HG03159 (cell line): ENCODE results near the gene MRPL19.

Experiments
- ATAC-seq: cut with Tn5 transposase; IDR thresholded peaks from one replicate; pipeline ENCODE4 v1.9.1; 2021; ENCODE audit warnings: mild to moderate bottlenecking, moderate library complexity; ENCODE audit not compliant: unreplicated experiment

MRPL19 gene

DNA sequence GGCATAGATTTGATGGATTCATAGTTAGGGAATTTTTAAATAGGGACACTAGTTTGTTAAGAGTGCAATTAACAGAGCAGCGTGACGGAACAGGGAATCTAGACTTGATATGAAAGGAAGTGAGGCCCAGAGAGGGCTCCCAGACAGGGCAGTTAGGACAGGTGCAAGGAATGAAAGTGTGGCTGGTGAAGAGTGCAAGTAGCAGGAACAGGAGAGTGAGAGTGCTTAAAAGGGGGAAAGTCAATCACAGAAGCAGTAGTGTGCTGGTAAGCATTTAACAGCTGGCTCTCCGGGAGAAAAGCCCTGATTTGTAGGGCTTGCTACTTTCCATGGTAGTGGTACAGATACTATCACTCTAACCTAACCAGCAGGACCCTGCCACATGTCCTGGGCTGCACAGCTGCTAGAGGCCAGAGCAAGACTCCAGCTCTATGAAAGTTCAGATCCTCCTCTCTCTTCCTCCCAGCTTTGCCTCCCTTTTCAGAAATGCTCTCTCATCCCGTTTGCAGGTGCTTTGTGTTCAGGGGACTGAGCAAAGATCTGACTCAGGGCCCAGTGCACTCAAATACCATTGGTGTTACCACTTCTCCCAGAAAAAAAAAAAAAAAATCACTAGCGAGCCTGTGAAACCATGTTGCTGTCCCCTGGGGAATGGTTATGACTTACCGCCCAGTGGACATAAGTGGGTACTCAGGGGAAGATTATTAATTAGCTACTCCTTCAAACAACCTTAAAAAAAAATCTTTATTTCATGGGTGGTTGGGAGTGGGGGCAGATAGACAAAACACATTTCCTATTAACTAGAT, 82.2 kb downstream of the MRPL19 start:
- no peak for ATAC-seq

DNA sequence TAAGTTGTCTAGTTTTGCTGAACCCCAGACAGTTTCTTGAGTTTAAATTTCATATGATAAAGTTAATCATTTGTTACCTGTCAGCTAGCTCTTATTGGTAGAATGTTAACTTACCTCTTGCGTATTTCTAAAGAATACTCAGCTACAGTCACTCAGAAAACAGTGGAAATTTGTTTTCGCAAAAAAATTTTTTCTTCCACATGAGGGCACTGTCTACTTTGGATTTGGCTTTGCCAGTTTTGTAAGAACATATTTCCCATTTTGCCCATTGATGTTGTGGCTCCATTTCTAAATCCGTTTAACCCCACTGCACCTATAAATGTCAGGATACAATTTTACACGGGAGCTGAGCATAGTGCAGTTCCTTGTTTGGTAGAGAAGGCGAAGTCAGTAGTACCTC, 83.3 kb downstream of the MRPL19 start:
- ATAC-seq = no peak

DNA sequence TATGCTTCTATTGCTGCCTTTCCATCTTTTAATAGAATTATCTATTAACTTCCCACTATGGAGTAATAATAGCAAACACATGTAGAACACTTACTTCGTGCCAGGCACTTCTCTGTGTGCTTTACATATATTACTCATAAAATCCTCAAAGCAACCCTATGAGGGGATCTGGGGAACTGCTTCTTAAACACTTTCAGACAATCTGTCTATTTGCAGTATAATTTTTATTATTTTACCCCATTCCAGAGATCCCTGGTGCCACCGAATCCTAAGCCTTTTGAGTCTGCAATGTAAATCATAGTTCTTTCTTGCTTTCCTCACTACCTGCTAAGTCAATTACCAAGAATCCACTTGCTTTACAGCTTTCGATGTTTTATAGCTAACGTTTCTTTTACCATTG, 89.7 kb downstream of the MRPL19 start:
- no peak for ATAC-seq

DNA sequence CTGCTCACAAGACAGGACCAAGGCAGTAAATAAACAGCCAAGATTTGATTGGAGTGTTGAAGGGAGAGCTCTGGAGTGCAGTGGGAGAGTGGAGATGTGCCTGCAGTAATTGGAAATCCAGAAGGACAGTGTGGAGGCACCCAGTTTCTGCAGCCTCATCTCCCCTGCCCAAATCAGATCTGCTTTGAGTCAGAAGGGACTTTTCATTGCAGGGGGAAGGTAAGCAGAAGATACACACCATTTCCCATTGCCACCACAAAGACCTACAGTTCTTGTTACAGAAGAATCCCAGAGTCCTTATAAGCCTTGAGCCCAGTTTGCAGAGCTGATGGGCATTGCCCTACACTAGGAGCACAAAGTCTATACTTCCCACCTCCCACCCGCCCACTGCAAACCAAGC, 91.4 kb downstream of the MRPL19 start:
- ATAC-seq = no peak
